Measurements from ENCODE around the gene HGFAC. TPM values are rescaled to one million over a fixed set of nuclear protein-coding genes. Genes with fewer than 3 reads are reported as not detected.

Gene HGFAC
- total and polyA plus RNA-seq, 9 donors, result 0.51 to 2.5 (median 1.5) TPM

- no peaks in the 10 kb centered on the region for H3K36me3 ChIP-seq (ENCODE audit: control insufficient read depth, insufficient read depth, low read length)
- H3K27ac ChIP-seq (ENCODE audit: low read length), result no peak overlapping the region
- no peak overlapping the region for H3K4me3 ChIP-seq (ENCODE audit: low read length)
- 52% methylated on average over 8 of the region's 15 CpGs for WGBS (ENCODE audit: insufficient coverage)
- H3K27me3 ChIP-seq (ENCODE audit: control insufficient read depth, insufficient read depth, low read length), result peaks cover 18% of the 10 kb centered on the region
- no peak for DNase-seq
- peaks cover 48% of the 10 kb centered on the region for H3K4me1 ChIP-seq (ENCODE audit: control insufficient read depth, insufficient read depth, low read length)
- H3K9me3 ChIP-seq (replicated peaks; ENCODE audit: control insufficient read depth, low read depth, low read length), result no peaks in the 10 kb centered on the region
Measured at GRCh38 chr4:3467601-3468031, 25.8 kb downstream of the HGFAC start.

GRCh38 chr4:3468154-3468553 lies 26.4 kb downstream of the HGFAC start:
- DNase-seq, result no peak
- no peak overlapping the region for H3K4me3 ChIP-seq (ENCODE audit: low read length)
- H3K27ac ChIP-seq (ENCODE audit: low read length), result no peak overlapping the region
- peaks cover 49% of the 10 kb centered on the region for H3K4me1 ChIP-seq (ENCODE audit: control insufficient read depth, insufficient read depth, low read length)
- no peaks in the 10 kb centered on the region for H3K9me3 ChIP-seq (replicated peaks; ENCODE audit: control insufficient read depth, low read depth, low read length)
- WGBS (ENCODE audit: insufficient coverage), result 91% methylated on average over 10 of the region's 10 CpGs
- peaks cover 16% of the 10 kb centered on the region for H3K27me3 ChIP-seq (ENCODE audit: control insufficient read depth, insufficient read depth, low read length)
- H3K36me3 ChIP-seq (ENCODE audit: control insufficient read depth, insufficient read depth, low read length), result no peaks in the 10 kb centered on the region

- no peaks in the 10 kb centered on the region for H3K9me3 ChIP-seq (replicated peaks; ENCODE audit: control insufficient read depth, low read depth, low read length)
- H3K4me3 ChIP-seq (ENCODE audit: low read length), result no peak overlapping the region
- H3K4me1 ChIP-seq (ENCODE audit: control insufficient read depth, insufficient read depth, low read length), result peaks cover 44% of the 10 kb centered on the region
- no peak for DNase-seq
- 94% methylated on average over 11 of the region's 11 CpGs for WGBS (ENCODE audit: insufficient coverage)
- peaks cover 12% of the 10 kb centered on the region for H3K27me3 ChIP-seq (ENCODE audit: control insufficient read depth, insufficient read depth, low read length)
- no peaks in the 10 kb centered on the region for H3K36me3 ChIP-seq (ENCODE audit: control insufficient read depth, insufficient read depth, low read length)
- H3K27ac ChIP-seq (ENCODE audit: low read length), result no peak overlapping the region
Measured at GRCh38 chr4:3468804-3469203, 27.0 kb downstream of the HGFAC start.

- Histone ChIP-seq H3K4me1 (ENCODE audit: control insufficient read depth, insufficient read depth, low read length) (peaks cover 36% of the 10 kb centered on the region), H3K27me3 (ENCODE audit: control insufficient read depth, insufficient read depth, low read length) (peaks cover 4% of the 10 kb centered on the region), H3K4me3 (ENCODE audit: low read length) (no peak overlapping the region), H3K9me3 (replicated peaks; ENCODE audit: control insufficient read depth, low read depth, low read length) (no peaks in the 10 kb centered on the region), H3K36me3 (ENCODE audit: control insufficient read depth, insufficient read depth, low read length) (no peaks in the 10 kb centered on the region), H3K27ac (ENCODE audit: low read length) (no peak overlapping the region)
- 69% methylated on average over 22 of the region's 31 CpGs for WGBS (ENCODE audit: insufficient coverage)
- DNase-seq, result no peak
Measured at GRCh38 chr4:3469386-3470243, 27.8 kb downstream of the HGFAC start.

GRCh38 chr4:3470244-3471097 lies 28.7 kb downstream of the HGFAC start:
- H3K27ac ChIP-seq (ENCODE audit: low read length), result no peak overlapping the region
- H3K4me3 ChIP-seq (ENCODE audit: low read length), result no peak overlapping the region
- H3K27me3 ChIP-seq (ENCODE audit: control insufficient read depth, insufficient read depth, low read length), result no peaks in the 10 kb centered on the region
- WGBS (ENCODE audit: insufficient coverage), result 59% methylated on average over 18 of the region's 25 CpGs
- H3K4me1 ChIP-seq (ENCODE audit: control insufficient read depth, insufficient read depth, low read length), result peaks cover 28% of the 10 kb centered on the region
- no peaks in the 10 kb centered on the region for H3K9me3 ChIP-seq (replicated peaks; ENCODE audit: control insufficient read depth, low read depth, low read length)
- no peaks in the 10 kb centered on the region for H3K36me3 ChIP-seq (ENCODE audit: control insufficient read depth, insufficient read depth, low read length)
- peak; percentile 60 for DNase-seq

- Histone ChIP-seq H3K27me3 (ENCODE audit: control insufficient read depth, insufficient read depth, low read length) (no peaks in the 10 kb centered on the region), H3K4me1 (ENCODE audit: control insufficient read depth, insufficient read depth, low read length) (peaks cover 20% of the 10 kb centered on the region), H3K9me3 (replicated peaks; ENCODE audit: control insufficient read depth, low read depth, low read length) (no peaks in the 10 kb centered on the region), H3K4me3 (ENCODE audit: low read length) (no peak overlapping the region), H3K27ac (ENCODE audit: low read length) (no peak overlapping the region), H3K36me3 (ENCODE audit: control insufficient read depth, insufficient read depth, low read length) (no peaks in the 10 kb centered on the region)
- 89% methylated on average over 22 of the region's 23 CpGs for WGBS (ENCODE audit: insufficient coverage)
- no peak for DNase-seq
Measured at GRCh38 chr4:3471098-3471760, 29.5 kb downstream of the HGFAC start.

GRCh38 chr4:3471886-3472285 lies 30.1 kb downstream of the HGFAC start:
- Histone ChIP-seq H3K27ac (ENCODE audit: low read length) (no peak overlapping the region), H3K9me3 (replicated peaks; ENCODE audit: control insufficient read depth, low read depth, low read length) (no peaks in the 10 kb centered on the region), H3K4me3 (ENCODE audit: low read length) (no peak overlapping the region), H3K4me1 (ENCODE audit: control insufficient read depth, insufficient read depth, low read length) (peaks cover 14% of the 10 kb centered on the region), H3K36me3 (ENCODE audit: control insufficient read depth, insufficient read depth, low read length) (peaks cover 1% of the 10 kb centered on the region), H3K27me3 (ENCODE audit: control insufficient read depth, insufficient read depth, low read length) (no peaks in the 10 kb centered on the region)
- 83% methylated on average over 15 of the region's 15 CpGs for WGBS (ENCODE audit: insufficient coverage)
- DNase-seq, result no peak

- WGBS (ENCODE audit: insufficient coverage), result 82% methylated on average over 24 of the region's 27 CpGs
- Histone ChIP-seq H3K27me3 (ENCODE audit: control insufficient read depth, insufficient read depth, low read length) (no peaks in the 10 kb centered on the region), H3K4me3 (ENCODE audit: low read length) (no peak overlapping the region), H3K9me3 (replicated peaks; ENCODE audit: control insufficient read depth, low read depth, low read length) (no peaks in the 10 kb centered on the region), H3K4me1 (ENCODE audit: control insufficient read depth, insufficient read depth, low read length) (peaks cover 16% of the 10 kb centered on the region), H3K27ac (ENCODE audit: low read length) (no peak overlapping the region), H3K36me3 (ENCODE audit: control insufficient read depth, insufficient read depth, low read length) (peaks cover 3% of the 10 kb centered on the region)
- no peak for DNase-seq
Measured at GRCh38 chr4:3472411-3473141, 30.8 kb downstream of the HGFAC start.

- H3K27ac ChIP-seq (ENCODE audit: low read length), result no peak overlapping the region
Measured at GRCh38 chr4:3473181-3473950, 31.6 kb downstream of the HGFAC start.

More at GRCh38 chr4:3473181-3473950, 31.6 kb downstream of the HGFAC start:
- no peaks in the 10 kb centered on the region for H3K27me3 ChIP-seq (ENCODE audit: control insufficient read depth, insufficient read depth, low read length)
- no peak for DNase-seq
- H3K36me3 ChIP-seq (ENCODE audit: control insufficient read depth, insufficient read depth, low read length), result peaks cover 3% of the 10 kb centered on the region
- WGBS (ENCODE audit: insufficient coverage), result 85% methylated on average over 40 of the region's 41 CpGs
- H3K4me1 ChIP-seq (ENCODE audit: control insufficient read depth, insufficient read depth, low read length), result peaks cover 23% of the 10 kb centered on the region
- no peaks in the 10 kb centered on the region for H3K9me3 ChIP-seq (replicated peaks; ENCODE audit: control insufficient read depth, low read depth, low read length)
- no peak overlapping the region for H3K4me3 ChIP-seq (ENCODE audit: low read length)
